A549 (cell line): ENCODE data around the gene WDR82. TPM values are rescaled to one million over a fixed set of nuclear protein-coding genes. Genes with fewer than 3 reads are reported as not detected.

ENCODE experiments used
- ATAC-seq, 2 experiments: fragments of 200-7000 bp in 1 of 2; fragments of >200 bp in 1 of 2; cut with Nextera tagmentation in 1 of 2; cut with Tn5 transposase in 1 of 2; 3 replicates each; pipeline versions ENCODE4 v1.8.0 to v1.9.1; 2018 to 2020; ENCODE audit warnings: mild to moderate bottlenecking in 1 of 2, moderate library complexity in 1 of 2
- CTCF ChIA-PET: fragments of 300-600 bp; sonication (Branson Sonifier 250); formaldehyde crosslinking; extraction: SDS; loops from one replicate; lab custom pipeline; 2021; ENCODE audit warnings: antibody characterized with exemption, inconsistent platforms; lab: Yijun Ruan, JAX
- POLR2A ChIA-PET: fragments of 350-600 bp; formaldehyde crosslinking; extraction: SDS; loops from one replicate; lab custom pipeline; 2021; ENCODE audit warnings: antibody characterized with exemption, inconsistent platforms; lab: Yijun Ruan, JAX
- DNase-seq, 2 experiments: peaks; one replicate each; pipeline versions ENCODE4 v3.0.0 to v3.0.0-alpha.2; 2011 to 2016; ENCODE audit warnings: low read depth in 1 of 2, low spot score in 1 of 2
- FAIRE-seq: peaks from 2 replicates; lab custom pipeline; 2011; peaks lifted over from hg19 to GRCh38; lab: Jason Lieb, UNC
- H3K27ac ChIP-seq, 2 experiments: fragments of >200 bp; sonication (Bioruptor Twin); formaldehyde crosslinking; 3 replicates each; pipeline ENCODE4 v1.5.1; 2016 to 2017
- H3K4me1 ChIP-seq: fragments of >200 bp; sonication (Bioruptor Twin); formaldehyde crosslinking; 3 replicates; pipeline ENCODE4 v1.6.1; 2016
- H3K4me2 ChIP-seq: fragments of >200 bp; sonication (Bioruptor Twin); formaldehyde crosslinking; 3 replicates; pipeline ENCODE4 v1.6.1; 2016
- H3K4me3 ChIP-seq: fragments of >200 bp; sonication (Bioruptor Twin); formaldehyde crosslinking; 3 replicates; pipeline ENCODE4 v1.5.1; 2016
- H3K9me3 ChIP-seq: fragments of >200 bp; sonication (Bioruptor Twin); formaldehyde crosslinking; 3 replicates; pipeline ENCODE4 v1.6.1; 2016
- BHLHE40 ChIP-seq: IDR thresholded peaks from 2 replicates; pipeline ENCODE4 v1.6.1; 2012; ENCODE audit warnings: low read depth, low read length, inconsistent platforms
- CEBPB ChIP-seq, 2 experiments: fragments of >200 bp in 1 of 2; sonication (Bioruptor Twin) in 1 of 2; formaldehyde crosslinking in 1 of 2; IDR thresholded peaks; 2 replicates each; pipeline ENCODE4 v1.6.1; 2012 to 2016
- CHD2 ChIP-seq: fragments of 150-350 bp; IDR thresholded peaks from 2 replicates; pipeline ENCODE4 v1.6.1; 2014; ENCODE audit warnings: low read length; ENCODE audit not compliant: partially characterized antibody
- EHMT2 ChIP-seq: fragments of 200-600 bp; sonication (generic); IDR thresholded peaks from 2 replicates; pipeline ENCODE4 v1.6.1; 2016; ENCODE audit warnings: antibody characterized with exemption, low read depth, mild to moderate bottlenecking, moderate library complexity
- ESRRA ChIP-seq: fragments of 150-350 bp; IDR thresholded peaks from 2 replicates; pipeline ENCODE4 v1.6.1; 2014; ENCODE audit warnings: mild to moderate bottlenecking, low read length, borderline replicate concordance
- FOSL2 ChIP-seq, 2 experiments: fragments of 450-650 bp in 1 of 2; fragments of >200 bp in 1 of 2; sonication (Bioruptor Twin) in 1 of 2; formaldehyde crosslinking; IDR thresholded peaks; 2 replicates each; pipeline versions ENCODE4 v1.5.0 to v1.6.1; 2016 to 2020; ENCODE audit warnings: mild to moderate bottlenecking in 1 of 2, moderate library complexity in 1 of 2
- FOXS1 ChIP-seq: fragments of 250-450 bp; sonication (Bioruptor Pico); IDR thresholded peaks from 2 replicates; pipeline ENCODE4 v1.5.0; 2020; ENCODE audit warnings: mild to moderate bottlenecking, moderate library complexity
- HEYL ChIP-seq: fragments of 250-450 bp; sonication (Bioruptor Pico); IDR thresholded peaks from 2 replicates; pipeline ENCODE4 v1.8.0; 2021; ENCODE audit warnings: mild to moderate bottlenecking, moderate library complexity
- MAFK ChIP-seq: fragments of 450-650 bp; IDR thresholded peaks from 2 replicates; pipeline ENCODE4 v1.6.1; 2014; ENCODE audit not compliant: partially characterized antibody
- MAX ChIP-seq: IDR thresholded peaks from 2 replicates; pipeline ENCODE4 v1.6.1; 2012
- NPAS2 ChIP-seq: fragments of 250-450 bp; sonication (Bioruptor Pico); IDR thresholded peaks from 2 replicates; pipeline ENCODE4 v1.8.0; 2022; ENCODE audit warnings: mild to moderate bottlenecking, moderate library complexity, borderline replicate concordance
- POLR2A ChIP-seq: IDR thresholded peaks from 2 replicates; pipeline ENCODE4 v1.6.1; 2012; ENCODE audit warnings: mild to moderate bottlenecking, low read length
- RARB ChIP-seq: fragments of 250-450 bp; sonication (Bioruptor Pico); IDR thresholded peaks from 2 replicates; pipeline ENCODE4 v1.8.0; 2021; ENCODE audit warnings: mild to moderate bottlenecking, moderate library complexity
- REST ChIP-seq: fragments of 200-600 bp; sonication (generic); IDR thresholded peaks from 2 replicates; pipeline ENCODE4 v1.6.1; 2016; ENCODE audit warnings: antibody characterized with exemption, mild to moderate bottlenecking, moderate library complexity
- RNF2 ChIP-seq: fragments of 200-600 bp; sonication (generic); IDR thresholded peaks from 2 replicates; pipeline ENCODE4 v1.6.1; 2016; ENCODE audit warnings: low read depth, mild to moderate bottlenecking, antibody characterized with exemption, moderate library complexity, borderline replicate concordance
- SMC3 ChIP-seq: fragments of >200 bp; sonication (Bioruptor Twin); formaldehyde crosslinking; IDR thresholded peaks from 3 replicates; pipeline ENCODE4 v1.6.1; 2018; ENCODE audit warnings: inconsistent platforms
- SREBF2 ChIP-seq: fragments of 450-650 bp; IDR thresholded peaks from 2 replicates; pipeline ENCODE4 v1.6.1; 2014; ENCODE audit warnings: mild to moderate bottlenecking, moderate library complexity
- TFCP2L1 ChIP-seq: fragments of 250-450 bp; sonication (Bioruptor Pico); IDR thresholded peaks from 2 replicates; pipeline ENCODE4 v1.5.0; 2021; ENCODE audit warnings: mild to moderate bottlenecking
- TP53 ChIP-seq: fragments of 250-450 bp; sonication (Bioruptor Pico); IDR thresholded peaks from 2 replicates; pipeline ENCODE4 v1.5.0; 2021; ENCODE audit warnings: mild to moderate bottlenecking, moderate library complexity
- WGBS: methylation state at CpG from one replicate; pipeline ENCODE4 v1.1.6; 2017; ENCODE audit errors: missing lambda C conversion rate; 5-methylcytosine and 5-hydroxymethylcytosine counted together
- polyA plus RNA-seq, 4 experiments: library from polyadenylated mRNA; depleted of rRNA in 3 of 4; stranded (reverse); fragments of >200 nt; fragmentation: RNase III in 1 of 4; extraction: RNeasy Plus Mini Kit Qiagen cat#74134 plus additional on column Dnase treatment in 1 of 4; gene quantifications; 2 replicates in 3 of 4; 3 replicates in 1 of 4; pipeline ENCODE4 v1.2.3, GENCODE V29; 2011 to 2017
- TF ChIP-seq, protein P1 (sequence below): fragments of 250-450 bp; sonication (Bioruptor Pico); IDR thresholded peaks from 2 replicates; pipeline ENCODE4 v1.5.0; 2021; ENCODE audit warnings: mild to moderate bottlenecking, moderate library complexity, borderline replicate concordance
- TF ChIP-seq, protein P2 (sequence below): IDR thresholded peaks from 2 replicates; pipeline ENCODE4 v1.6.1; 2012
- TF ChIP-seq, protein P3 (sequence below): fragments of 150-350 bp; IDR thresholded peaks from 2 replicates; pipeline ENCODE4 v1.6.1; 2014; ENCODE audit warnings: low read depth, mild to moderate bottlenecking, low read length

Gene WDR82
- polyA plus RNA-seq, 2 of the 4 experiments (the other 2 are of a cell fraction) = 50.6 to 52.7 TPM

- CTCF ChIA-PET = interaction anchor here (0.7 to 12.2 kb wide), 8 partner anchors 10 to 116 kb away, joined by 3 to 198 read pairs (median 3); partner anchors contain the start of gene TWF2
- no peak overlapping the region for H3K27ac ChIP-seq
- DNase-seq = no peak
- H3K9me3 ChIP-seq = no peaks in the 10 kb centered on the region
- no peaks in the 10 kb centered on the region for H3K4me1 ChIP-seq
- TF ChIP-seq ESRRA (no peak), CEBPB (IDR thresholded peaks at IDR 0.05) (no peak), TFCP2L1 (CRISPR knock-in tag) (no peak), FOSL2 (IDR thresholded peaks at IDR 0.05) (no peak), FOSL2 (CRISPR knock-in tag; IDR thresholded peaks at IDR 0.05) (no peak), BHLHE40 (no peak), EHMT2 (no peak)
- TF ChIP-seq, protein P1, sequence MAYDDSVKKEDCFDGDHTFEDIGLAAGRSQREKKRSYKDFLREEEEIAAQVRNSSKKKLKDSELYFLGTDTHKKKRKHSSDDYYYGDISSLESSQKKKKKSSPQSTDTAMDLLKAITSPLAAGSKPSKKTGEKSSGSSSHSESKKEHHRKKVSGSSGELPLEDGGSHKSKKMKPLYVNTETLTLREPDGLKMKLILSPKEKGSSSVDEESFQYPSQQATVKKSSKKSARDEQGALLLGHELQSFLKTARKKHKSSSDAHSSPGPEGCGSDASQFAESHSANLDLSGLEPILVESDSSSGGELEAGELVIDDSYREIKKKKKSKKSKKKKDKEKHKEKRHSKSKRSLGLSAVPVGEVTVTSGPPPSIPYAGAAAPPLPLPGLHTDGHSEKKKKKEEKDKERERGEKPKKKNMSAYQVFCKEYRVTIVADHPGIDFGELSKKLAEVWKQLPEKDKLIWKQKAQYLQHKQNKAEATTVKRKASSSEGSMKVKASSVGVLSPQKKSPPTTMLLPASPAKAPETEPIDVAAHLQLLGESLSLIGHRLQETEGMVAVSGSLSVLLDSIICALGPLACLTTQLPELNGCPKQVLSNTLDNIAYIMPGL (CRISPR knock-in tag) = no peak
- POLR2A ChIA-PET = no interaction called here
- ATAC-seq = no peak
- no peak overlapping the region for H3K4me3 ChIP-seq
- 85% methylated on average over 32 of the region's 32 CpGs for WGBS
- FAIRE-seq = no peak
- H3K4me2 ChIP-seq = no peak overlapping the region
Measured at GRCh38 chr3:52223449-52224408, 54.7 kb downstream of the WDR82 start.

- H3K4me2 ChIP-seq = no peak overlapping the region
- H3K4me1 ChIP-seq = peaks cover under 1% of the 10 kb centered on the region; the same call in 2 of the 3 replicates
- FAIRE-seq (no peak), DNase-seq (no peak), ATAC-seq (no peak)
- no peak overlapping the region for H3K4me3 ChIP-seq
- 80% methylated on average over 22 of the region's 41 CpGs for WGBS
- CTCF ChIA-PET = interaction anchor here (0.5 to 12.2 kb wide), 13 partner anchors 11 to 224 kb away, joined by 3 to 198 read pairs (median 4); partner anchors contain the start of gene TWF2
- no peaks in the 10 kb centered on the region for H3K9me3 ChIP-seq
- H3K27ac ChIP-seq = no peak overlapping the region
- POLR2A ChIA-PET = interaction anchor here (0.6 kb wide), 1 partner anchor 16 kb away, joined by 3 read pairs; the partner anchor contains the start of gene TWF2
- TF ChIP-seq HEYL (CRISPR knock-in tag) = no peak
- TF ChIP-seq REST = no peak
- TF ChIP-seq, protein P2, sequence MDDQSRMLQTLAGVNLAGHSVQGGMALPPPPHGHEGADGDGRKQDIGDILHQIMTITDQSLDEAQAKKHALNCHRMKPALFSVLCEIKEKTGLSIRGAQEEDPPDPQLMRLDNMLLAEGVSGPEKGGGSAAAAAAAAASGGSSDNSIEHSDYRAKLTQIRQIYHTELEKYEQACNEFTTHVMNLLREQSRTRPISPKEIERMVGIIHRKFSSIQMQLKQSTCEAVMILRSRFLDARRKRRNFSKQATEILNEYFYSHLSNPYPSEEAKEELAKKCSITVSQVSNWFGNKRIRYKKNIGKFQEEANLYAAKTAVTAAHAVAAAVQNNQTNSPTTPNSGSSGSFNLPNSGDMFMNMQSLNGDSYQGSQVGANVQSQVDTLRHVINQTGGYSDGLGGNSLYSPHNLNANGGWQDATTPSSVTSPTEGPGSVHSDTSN = no peak
- no peak for TF ChIP-seq CHD2
- TF ChIP-seq TFCP2L1 (CRISPR knock-in tag) = no peak
- TF ChIP-seq NPAS2 (CRISPR knock-in tag) = no peak
- TF ChIP-seq SMC3 = no peak
- no peak for TF ChIP-seq RARB
- TF ChIP-seq RNF2 = no peak
- no peak for TF ChIP-seq MAFK
- no peak for TF ChIP-seq SREBF2
- TF ChIP-seq, protein P1 (CRISPR knock-in tag) = no peak
- TF ChIP-seq MAX = no peak
- TF ChIP-seq POLR2A = no peak
- no peak for TF ChIP-seq TP53 (CRISPR knock-in tag)
- TF ChIP-seq FOXS1 (CRISPR knock-in tag) = no peak
- no peak for TF ChIP-seq FOSL2 (IDR thresholded peaks at IDR 0.05)
- TF ChIP-seq FOSL2 (CRISPR knock-in tag; IDR thresholded peaks at IDR 0.05) = no peak
- TF ChIP-seq, protein P3, sequence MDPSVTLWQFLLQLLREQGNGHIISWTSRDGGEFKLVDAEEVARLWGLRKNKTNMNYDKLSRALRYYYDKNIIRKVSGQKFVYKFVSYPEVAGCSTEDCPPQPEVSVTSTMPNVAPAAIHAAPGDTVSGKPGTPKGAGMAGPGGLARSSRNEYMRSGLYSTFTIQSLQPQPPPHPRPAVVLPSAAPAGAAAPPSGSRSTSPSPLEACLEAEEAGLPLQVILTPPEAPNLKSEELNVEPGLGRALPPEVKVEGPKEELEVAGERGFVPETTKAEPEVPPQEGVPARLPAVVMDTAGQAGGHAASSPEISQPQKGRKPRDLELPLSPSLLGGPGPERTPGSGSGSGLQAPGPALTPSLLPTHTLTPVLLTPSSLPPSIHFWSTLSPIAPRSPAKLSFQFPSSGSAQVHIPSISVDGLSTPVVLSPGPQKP = no peak
Measured at GRCh38 chr3:52222319-52223221, 55.9 kb downstream of the WDR82 start.
